Measurements from ENCODE around the gene CRKL.

Gene CRKL

GRCh38 chr22:20994902-20995241 lies 77.7 kb downstream of the CRKL start:
- no peak for DNase-seq (ENCODE audit: low read depth in 1 of 2, low spot score in 1 of 2)

GRCh38 chr22:20995329-20996030 lies 78.3 kb downstream of the CRKL start:
- no peak for DNase-seq (ENCODE audit: low read depth in 1 of 2, low spot score in 1 of 2)

GRCh38 chr22:20996031-20996410 lies 78.8 kb downstream of the CRKL start:
- DNase-seq (ENCODE audit: low read depth in 1 of 2, low spot score in 1 of 2): no peak

GRCh38 chr22:20996598-20997535 lies 79.7 kb downstream of the CRKL start:
- DNase-seq (ENCODE audit: low read depth in 1 of 2, low spot score in 1 of 2): no peak

- no peak for DNase-seq (ENCODE audit: low read depth in 1 of 2, low spot score in 1 of 2)
Measured at GRCh38 chr22:20997536-20998257, 80.5 kb downstream of the CRKL start.

- DNase-seq (ENCODE audit: low read depth in 1 of 2, low spot score in 1 of 2): no peak
Measured at GRCh38 chr22:20998411-20999336, 81.5 kb downstream of the CRKL start.

GRCh38 chr22:20999350-21000206 lies 82.4 kb downstream of the CRKL start:
- DNase-seq (ENCODE audit: low read depth in 1 of 2, low spot score in 1 of 2): no peak

- no peak for DNase-seq (ENCODE audit: low read depth in 1 of 2, low spot score in 1 of 2)
Measured at GRCh38 chr22:21000207-21000986, 83.2 kb downstream of the CRKL start.

- no peak for DNase-seq (ENCODE audit: low read depth in 1 of 2, low spot score in 1 of 2)
Measured at GRCh38 chr22:21000987-21001600, 83.9 kb downstream of the CRKL start.

GRCh38 chr22:21001601-21002325 lies 84.6 kb downstream of the CRKL start, which contains the start of gene THAP7:
THAP7 (minus strand) TSS chr22:21002118; CDS start chr22:21001911, 207 bp downstream.
- DNase-seq (ENCODE audit: low read depth in 1 of 2, low spot score in 1 of 2): peak; percentile 95

Measured in stimulated activated CD4-positive, alpha-beta T cell treated with anti-CD3 and anti-CD28 coated beads, Interleukin-15, amount 100 ng/mL, for 1 hour (primary cell).